ENCODE data around the gene ZCCHC3.
"Not testable (repeated sequence)": the region's sequence is repeated elsewhere in the genome, so short reads cannot be mapped to it uniquely, and the experiment has no call there.

Gene ZCCHC3

GRCh38 chr20:297098-297924 lies at the start of gene ZCCHC3:
Gene ZCCHC3, plus strand, starts transcription at chr20:297570. Its CDS starts 17 bp downstream, at chr20:297587.
- peak; percentile 73 for DNase-seq (ENCODE audit: low read depth)

GRCh38 chr20:251354-251753 lies 46.0 kb upstream of the ZCCHC3 start:
- DNase-seq (ENCODE audit: low read depth) = no peak

- DNase-seq (ENCODE audit: low read depth) = no peak
Measured at GRCh38 chr20:252801-253200, 44.6 kb upstream of the ZCCHC3 start.

GRCh38 chr20:253447-253846 lies 43.9 kb upstream of the ZCCHC3 start:
- not testable (repeated sequence) for DNase-seq (ENCODE audit: low read depth)

- no peak for DNase-seq (ENCODE audit: low read depth)
Measured at GRCh38 chr20:257419-257818, 40.0 kb upstream of the ZCCHC3 start, which contains the start of gene DEFB132. Gene DEFB132, plus strand, starts transcription at chr20:257724. Its CDS starts 55 bp downstream, at chr20:257779.

DNA sequence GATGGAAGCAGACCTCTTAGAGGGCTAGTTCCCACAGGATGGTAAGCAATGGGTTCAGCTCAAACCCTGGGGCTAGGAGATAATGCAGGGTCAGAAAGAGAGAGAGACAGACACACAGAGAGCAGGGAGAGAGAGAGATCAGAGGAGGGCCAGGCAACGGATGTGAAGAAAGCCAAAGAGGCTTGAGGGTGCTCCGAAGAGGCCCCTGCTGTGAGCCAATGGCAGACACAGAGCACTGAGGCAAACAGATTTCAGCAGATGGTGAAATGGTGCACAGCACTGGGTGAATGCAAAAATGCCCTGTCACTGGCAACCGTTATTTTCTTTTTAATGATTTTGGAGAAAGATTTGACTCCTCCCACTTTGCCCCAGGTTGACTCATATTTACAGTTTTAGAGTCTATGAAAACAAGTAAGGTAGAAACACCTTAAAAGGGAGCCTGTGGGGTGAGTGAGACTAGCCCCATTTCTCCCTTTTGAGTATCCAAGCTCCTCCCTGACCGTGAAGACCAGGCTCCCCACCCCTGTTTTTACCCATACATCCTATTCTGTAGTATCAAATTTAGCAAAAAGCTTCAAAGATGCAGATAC lies 39.0 kb upstream of the ZCCHC3 start:
- no peak for DNase-seq (ENCODE audit: low read depth)

- no peak for DNase-seq (ENCODE audit: low read depth)
Measured at GRCh38 chr20:258963-259362, 38.4 kb upstream of the ZCCHC3 start.

GRCh38 chr20:259981-260380 lies 37.4 kb upstream of the ZCCHC3 start:
- no peak for DNase-seq (ENCODE audit: low read depth)

- DNase-seq (ENCODE audit: low read depth) = no peak
Measured at GRCh38 chr20:263701-264100, 33.7 kb upstream of the ZCCHC3 start.

- DNase-seq (ENCODE audit: low read depth) = peak; percentile 86
Measured at GRCh38 chr20:266596-267562, 30.5 kb upstream of the ZCCHC3 start.

DNA sequence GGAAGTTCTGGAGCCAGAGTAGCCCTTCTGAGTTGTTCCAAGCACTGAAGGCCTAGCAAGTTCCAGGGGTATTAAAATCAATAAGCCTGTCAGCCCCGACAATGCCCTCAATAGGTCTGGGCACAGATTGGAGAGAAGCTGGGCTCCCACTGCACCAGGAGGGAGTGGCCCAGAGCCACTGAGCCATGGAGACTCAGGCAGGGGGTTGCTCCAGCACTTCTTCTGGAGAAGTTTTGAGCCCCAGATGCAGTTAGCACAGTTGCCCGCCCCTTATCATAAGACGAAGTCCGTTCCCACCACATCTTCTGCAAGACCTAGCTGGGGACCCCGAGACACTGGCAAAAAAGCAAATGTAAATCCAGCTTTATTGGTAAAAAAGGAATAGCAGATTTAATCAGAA lies 26.9 kb upstream of the ZCCHC3 start:
- DNase-seq (ENCODE audit: low read depth) = no peak

DNA sequence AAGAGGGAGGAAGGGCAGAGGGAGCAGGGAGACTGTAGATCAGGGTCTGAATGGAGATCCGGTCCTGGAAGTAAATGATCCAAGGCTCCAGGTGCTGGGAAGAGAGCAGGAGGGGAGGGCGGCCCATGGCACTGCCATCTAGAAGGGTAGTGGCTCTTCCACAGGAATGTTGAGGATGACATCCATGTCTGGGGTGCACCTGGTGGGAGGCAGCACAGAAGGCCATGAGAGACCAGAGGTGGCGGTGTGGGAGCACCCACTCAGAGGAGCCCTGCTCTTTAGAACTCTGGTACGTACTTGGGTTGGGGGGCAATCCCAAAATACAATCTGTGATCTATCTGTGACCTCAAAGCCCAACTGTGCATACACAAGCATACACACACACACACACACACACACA lies 26.3 kb upstream of the ZCCHC3 start:
- no peak for DNase-seq (ENCODE audit: low read depth)

- no peak for DNase-seq (ENCODE audit: low read depth)
Measured at GRCh38 chr20:271528-271927, 25.8 kb upstream of the ZCCHC3 start.

GRCh38 chr20:272718-273117 lies 24.7 kb upstream of the ZCCHC3 start:
- no peak for DNase-seq (ENCODE audit: low read depth)

DNA sequence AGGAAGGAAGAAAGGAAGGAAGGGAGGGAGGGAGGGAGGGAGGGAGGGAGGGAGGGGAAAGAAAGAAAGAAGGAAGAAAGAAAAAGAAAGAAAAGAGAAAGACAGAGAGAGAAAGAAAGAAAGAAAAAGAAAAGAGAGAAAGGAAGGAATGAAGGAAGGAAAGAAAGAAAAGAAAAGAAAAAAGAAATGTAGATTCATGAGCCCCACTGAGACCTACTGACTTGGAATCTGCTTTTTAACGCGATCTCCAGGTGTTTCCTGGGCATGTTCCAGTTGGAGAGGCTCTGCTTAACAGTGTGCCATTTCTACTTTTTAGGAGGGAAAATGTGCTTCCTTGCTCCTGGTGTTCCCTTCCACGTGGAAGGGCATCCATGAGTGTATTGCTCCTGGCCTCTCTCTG lies 23.5 kb upstream of the ZCCHC3 start:
- no peak for DNase-seq (ENCODE audit: low read depth)

DNA sequence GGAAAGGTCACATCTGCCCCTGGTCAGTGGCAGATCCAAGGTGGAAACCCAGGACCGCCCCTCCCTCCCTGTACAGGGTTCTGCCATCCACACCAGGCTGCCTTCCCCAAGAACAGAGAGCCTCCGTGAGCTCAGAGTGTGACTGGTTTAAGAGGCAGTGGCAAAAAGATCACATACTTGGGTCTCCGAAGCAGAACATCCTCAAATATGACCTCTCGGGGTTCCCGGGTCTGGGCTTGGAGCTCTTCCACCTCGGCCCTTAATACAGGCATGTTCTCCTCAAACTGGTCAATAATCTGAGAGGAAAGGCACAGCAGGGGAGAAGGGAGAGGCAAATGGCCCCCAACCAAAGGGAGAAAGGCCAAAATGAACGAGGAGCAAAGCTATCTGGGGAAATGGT lies 21.6 kb upstream of the ZCCHC3 start:
- DNase-seq (ENCODE audit: low read depth) = no peak

DNA sequence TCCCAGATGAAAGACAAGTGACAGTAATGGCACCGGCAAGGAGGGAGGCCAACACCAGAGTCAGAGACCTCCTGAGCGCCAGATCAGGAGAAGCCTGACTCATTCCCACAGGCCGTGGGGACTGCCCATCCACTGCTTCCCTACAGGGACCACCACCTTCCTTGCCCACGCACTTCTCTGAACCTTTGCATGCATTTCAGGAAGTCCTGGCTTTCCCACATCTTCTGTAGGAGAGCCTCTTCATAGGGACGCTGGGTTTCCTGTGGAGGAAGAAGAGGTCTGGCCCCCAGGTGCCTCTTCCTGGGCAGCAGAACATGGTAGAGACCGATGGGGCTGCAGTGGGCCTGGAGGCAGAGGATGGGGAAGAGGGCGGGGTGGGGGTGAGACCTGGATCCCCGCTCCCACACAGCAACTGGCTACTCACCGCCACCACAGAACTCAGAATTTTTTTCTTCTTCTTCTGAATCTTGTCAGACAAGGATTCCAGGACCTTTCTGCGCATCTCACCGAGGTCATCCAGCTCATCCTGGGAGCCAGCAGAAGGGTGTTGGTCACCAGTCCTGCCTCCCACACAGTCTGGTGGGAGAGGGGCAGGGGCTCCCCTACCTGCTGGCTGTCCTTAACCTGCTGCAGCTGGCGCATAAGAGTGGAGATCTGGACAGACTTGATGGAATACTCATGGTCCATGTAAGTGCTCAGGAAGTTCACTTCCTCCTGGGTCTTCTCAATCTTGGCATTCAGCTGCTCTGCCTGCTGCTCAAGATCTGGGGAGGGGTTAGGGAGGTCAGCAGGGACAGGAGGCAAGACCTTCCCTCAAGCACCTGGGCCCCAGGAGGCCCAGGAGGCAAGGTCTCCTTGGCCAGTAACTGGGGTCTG lies 20.5 kb upstream of the ZCCHC3 start:
- DNase-seq (ENCODE audit: low read depth) = no peak

DNA sequence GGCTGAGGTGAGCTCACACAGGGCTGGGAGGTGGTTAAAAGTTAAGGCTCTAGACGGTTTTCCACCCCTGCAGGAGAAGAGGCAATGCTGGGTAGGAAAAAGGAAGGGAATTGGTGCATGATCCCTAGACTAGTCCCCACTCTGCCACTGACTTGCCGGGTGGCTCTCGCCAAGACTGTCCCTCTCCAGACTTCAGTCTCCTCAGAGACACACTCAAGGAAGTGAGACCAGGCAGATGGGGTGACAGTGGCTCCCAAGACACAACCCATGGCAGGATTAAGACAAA lies 19.9 kb upstream of the ZCCHC3 start:
- DNase-seq (ENCODE audit: low read depth) = no peak

GRCh38 chr20:278181-278580 lies 19.2 kb upstream of the ZCCHC3 start:
- no peak for DNase-seq (ENCODE audit: low read depth)

DNA sequence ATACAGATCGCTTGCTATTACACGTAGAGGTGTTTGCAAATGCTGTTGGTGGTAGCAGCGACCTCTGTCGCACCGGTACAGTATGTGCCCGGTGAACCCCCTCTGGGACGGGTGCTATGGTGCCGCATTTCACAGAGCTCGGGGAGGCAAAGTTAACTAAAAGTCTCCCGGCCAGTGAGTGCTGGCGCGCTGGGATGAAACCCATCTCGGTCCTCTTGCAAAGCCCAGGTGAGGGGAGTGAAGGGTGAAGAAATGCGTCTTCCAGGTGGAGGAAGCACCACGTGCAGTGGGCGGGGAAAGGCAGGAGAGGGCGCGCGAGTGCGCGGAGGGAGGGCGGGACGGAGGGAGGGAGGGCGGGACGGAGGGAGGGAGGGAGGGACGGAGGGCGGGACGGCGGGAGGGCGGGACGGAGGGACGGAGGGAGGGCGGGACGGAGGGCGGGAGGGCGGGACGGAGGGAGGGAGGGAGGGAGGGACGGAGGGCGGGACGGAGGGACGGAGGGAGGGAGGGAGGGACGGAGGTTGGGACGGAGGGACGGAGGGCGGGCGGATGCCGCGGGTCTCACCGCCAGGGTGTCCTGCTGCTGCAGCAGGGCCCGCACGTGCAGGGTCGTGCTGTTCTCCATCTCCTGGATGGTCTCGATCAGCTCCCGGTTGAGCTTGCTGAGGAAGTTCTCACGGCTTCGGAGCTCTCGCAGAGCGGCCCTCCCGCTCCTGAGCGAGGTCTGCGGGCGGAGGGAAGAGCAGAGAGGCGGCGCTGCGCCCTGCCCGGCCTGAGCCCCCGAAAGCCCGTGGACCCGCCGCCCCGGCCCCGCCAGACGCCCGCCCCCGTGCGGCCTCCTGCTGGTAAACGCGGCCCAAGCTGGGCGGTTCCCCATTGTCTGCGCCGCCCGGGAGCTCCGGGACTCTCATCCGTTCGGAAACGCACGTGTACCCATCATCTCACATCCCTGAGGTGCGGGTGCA lies 18.5 kb upstream of the ZCCHC3 start:
- DNase-seq (ENCODE audit: low read depth) = no peak

GRCh38 chr20:284172-284571 lies 13.2 kb upstream of the ZCCHC3 start:
- DNase-seq (ENCODE audit: low read depth) = no peak
